ENCODE measurements around the gene INSC.

Gene INSC

GRCh38 chr11:15248749-15249148 lies 134.0 kb downstream of the INSC start:
- TF ChIP-seq, protein P1, sequence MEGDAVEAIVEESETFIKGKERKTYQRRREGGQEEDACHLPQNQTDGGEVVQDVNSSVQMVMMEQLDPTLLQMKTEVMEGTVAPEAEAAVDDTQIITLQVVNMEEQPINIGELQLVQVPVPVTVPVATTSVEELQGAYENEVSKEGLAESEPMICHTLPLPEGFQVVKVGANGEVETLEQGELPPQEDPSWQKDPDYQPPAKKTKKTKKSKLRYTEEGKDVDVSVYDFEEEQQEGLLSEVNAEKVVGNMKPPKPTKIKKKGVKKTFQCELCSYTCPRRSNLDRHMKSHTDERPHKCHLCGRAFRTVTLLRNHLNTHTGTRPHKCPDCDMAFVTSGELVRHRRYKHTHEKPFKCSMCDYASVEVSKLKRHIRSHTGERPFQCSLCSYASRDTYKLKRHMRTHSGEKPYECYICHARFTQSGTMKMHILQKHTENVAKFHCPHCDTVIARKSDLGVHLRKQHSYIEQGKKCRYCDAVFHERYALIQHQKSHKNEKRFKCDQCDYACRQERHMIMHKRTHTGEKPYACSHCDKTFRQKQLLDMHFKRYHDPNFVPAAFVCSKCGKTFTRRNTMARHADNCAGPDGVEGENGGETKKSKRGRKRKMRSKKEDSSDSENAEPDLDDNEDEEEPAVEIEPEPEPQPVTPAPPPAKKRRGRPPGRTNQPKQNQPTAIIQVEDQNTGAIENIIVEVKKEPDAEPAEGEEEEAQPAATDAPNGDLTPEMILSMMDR (conservative IDR thresholded peaks at IDR 0.05; ENCODE audit: low read depth), result no peak
- ChIA-PET CTCF (interaction anchor here (0.6 kb wide), 1 partner anchor 368 kb away, joined by 6 read pairs; no protein-coding TSS in a partner anchor), POLR2A (ENCODE audit: low non-redundant PET) (no interaction called here)
- DNase-seq (ENCODE audit: low spot score), result no peak
- no peak overlapping the region for H3K27ac ChIP-seq

DNA sequence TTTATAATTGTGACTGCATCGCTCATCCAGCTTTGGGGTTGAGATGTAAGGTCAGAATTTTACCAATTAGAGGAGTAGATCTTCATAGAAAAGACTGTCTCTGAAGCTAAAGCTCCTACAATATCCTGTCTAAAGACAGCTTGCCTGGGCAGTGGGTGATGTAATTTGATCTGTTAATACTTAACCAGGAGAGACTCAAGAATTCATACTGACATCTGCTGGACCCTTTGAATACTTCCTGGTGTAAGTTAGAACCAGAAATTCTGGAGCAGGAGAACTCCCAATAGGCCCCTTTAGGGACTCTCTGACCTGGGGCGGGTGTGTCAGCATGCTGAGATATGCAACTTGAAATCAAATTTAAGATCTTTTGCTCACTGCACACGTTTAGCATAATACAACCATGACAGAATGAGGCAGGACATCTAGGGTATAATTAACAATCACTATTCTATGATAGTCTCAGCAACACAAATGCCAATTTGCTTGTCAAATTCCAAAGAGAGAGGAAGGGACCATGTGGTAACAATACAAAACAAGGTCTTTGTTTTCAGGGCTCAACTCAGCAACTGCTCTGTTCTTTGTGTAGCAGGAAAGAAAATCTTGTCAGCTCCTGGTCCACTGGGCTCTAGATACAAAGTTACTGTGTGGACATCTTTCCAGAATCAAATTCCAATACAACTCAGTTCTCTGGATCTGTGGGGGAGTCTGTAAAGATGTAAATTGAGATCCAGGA lies 143.9 kb downstream of the INSC start:
- peak; percentile 18 for DNase-seq (ENCODE audit: low spot score)
- TF ChIP-seq, protein P1 (conservative IDR thresholded peaks at IDR 0.05; ENCODE audit: low read depth), result no peak
- ChIA-PET CTCF (interaction anchor here (0.6 to 1.4 kb wide), 2 partner anchors 350 to 498 kb away, joined by 3 to 6 read pairs; no protein-coding TSS in a partner anchor), POLR2A (ENCODE audit: low non-redundant PET) (no interaction called here)
- no peak overlapping the region for H3K27ac ChIP-seq

DNA sequence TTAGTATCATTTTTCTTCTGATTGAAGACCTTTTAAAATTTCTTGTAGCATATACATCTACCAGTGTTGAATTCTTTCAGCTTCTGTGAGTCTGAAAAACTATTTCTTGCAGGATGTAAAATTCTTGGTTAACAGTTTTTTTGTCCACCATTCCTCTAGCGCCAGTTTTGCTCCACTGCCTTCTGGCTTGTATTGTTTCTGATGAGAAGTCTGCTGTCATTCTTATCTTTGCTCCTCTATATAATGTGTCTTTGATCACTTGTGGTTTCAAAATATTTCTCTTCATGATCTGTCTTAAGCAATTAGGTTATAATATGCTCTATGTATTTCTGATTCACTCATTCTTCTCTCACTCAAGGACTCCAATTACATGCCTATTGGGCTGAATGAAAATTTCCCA lies 152.3 kb downstream of the INSC start:
- DNase-seq (ENCODE audit: low spot score), result no peak
- TF ChIP-seq, protein P1 (conservative IDR thresholded peaks at IDR 0.05; ENCODE audit: low read depth), result no peak
- H3K27ac ChIP-seq, result no peak overlapping the region
- CTCF ChIA-PET, result no interaction called here
- POLR2A ChIA-PET (ENCODE audit: low non-redundant PET), result no interaction called here

- ChIA-PET POLR2A (ENCODE audit: low non-redundant PET) (no interaction called here), CTCF (no interaction called here)
- TF ChIP-seq, protein P1 (conservative IDR thresholded peaks at IDR 0.05; ENCODE audit: low read depth), result no peak
- H3K27ac ChIP-seq, result no peak overlapping the region
- no peak for DNase-seq (ENCODE audit: low spot score)
Measured at GRCh38 chr11:15268598-15268997, 153.9 kb downstream of the INSC start.

DNA sequence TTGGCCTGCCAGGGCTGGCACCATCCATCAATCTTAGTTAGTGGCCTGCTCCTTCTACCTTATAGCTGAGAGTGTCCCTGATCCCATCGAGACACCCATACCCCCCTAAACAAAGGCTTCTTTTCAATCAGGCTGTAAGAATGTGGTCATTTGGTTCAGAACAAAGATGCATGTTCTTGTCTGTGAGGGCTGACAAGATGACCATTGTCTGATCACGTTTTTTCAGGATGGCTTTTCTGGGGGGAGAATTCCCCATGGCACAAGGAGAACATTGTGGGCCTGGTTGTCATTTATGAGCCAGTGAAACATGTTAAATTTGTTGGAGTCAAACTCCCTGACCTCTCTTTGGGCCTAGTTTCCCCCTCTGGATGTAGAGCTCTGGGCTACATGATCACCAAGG lies 160.4 kb downstream of the INSC start:
- ChIA-PET POLR2A (ENCODE audit: low non-redundant PET) (no interaction called here), CTCF (no interaction called here)
- H3K27ac ChIP-seq, result no peak overlapping the region
- TF ChIP-seq, protein P1 (conservative IDR thresholded peaks at IDR 0.05; ENCODE audit: low read depth), result no peak
- no peak for DNase-seq (ENCODE audit: low spot score)

GRCh38 chr11:15276621-15277020 lies 161.9 kb downstream of the INSC start:
- no peak overlapping the region for H3K27ac ChIP-seq
- no peak for DNase-seq (ENCODE audit: low spot score)
- POLR2A ChIA-PET (ENCODE audit: low non-redundant PET), result no interaction called here
- CTCF ChIA-PET, result interaction anchor here (0.6 kb wide), 1 partner anchor 176 kb away, joined by 3 read pairs; no protein-coding TSS in a partner anchor
- TF ChIP-seq, protein P1 (conservative IDR thresholded peaks at IDR 0.05; ENCODE audit: low read depth), result no peak

Measured in RWPE1 (cell line).